Stimulated activated CD8-positive, alpha-beta memory T cell treated with anti-CD3 and anti-CD28 coated beads, Interleukin-7, amount 100 ng/mL, for 4 hours (primary cell): ENCODE data around the gene WSCD2.
A peak's percentile ranks its signal among the peaks of the same experiment; 100 is the strongest.

Experiments
- DNase-seq, 2 donors: peaks; one replicate each; pipeline ENCODE4 v3.0.0-alpha.2; 2020; ENCODE audit warnings: low read depth in 2 of 2

The WSCD2 gene

DNA sequence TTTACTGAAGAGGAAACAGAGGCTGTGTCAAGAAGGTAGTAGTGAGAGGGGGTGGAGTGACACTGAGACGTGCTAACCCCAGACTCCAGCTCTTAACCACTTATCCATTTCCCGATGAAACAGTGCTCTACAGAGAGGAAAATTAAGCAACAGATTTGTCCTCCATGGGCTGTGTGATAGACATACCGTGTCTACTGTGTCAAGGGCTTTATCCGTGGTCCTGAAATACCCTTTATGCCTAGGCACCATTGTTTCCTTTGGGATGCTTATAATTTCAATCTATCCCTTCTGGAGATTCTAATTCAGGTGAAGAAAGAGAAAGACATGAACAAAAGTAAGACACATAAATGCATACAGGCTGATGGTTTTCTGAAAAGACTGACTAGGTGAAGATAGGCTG lies 138.4 kb downstream of the WSCD2 start:
- DNase-seq: no peak

DNA sequence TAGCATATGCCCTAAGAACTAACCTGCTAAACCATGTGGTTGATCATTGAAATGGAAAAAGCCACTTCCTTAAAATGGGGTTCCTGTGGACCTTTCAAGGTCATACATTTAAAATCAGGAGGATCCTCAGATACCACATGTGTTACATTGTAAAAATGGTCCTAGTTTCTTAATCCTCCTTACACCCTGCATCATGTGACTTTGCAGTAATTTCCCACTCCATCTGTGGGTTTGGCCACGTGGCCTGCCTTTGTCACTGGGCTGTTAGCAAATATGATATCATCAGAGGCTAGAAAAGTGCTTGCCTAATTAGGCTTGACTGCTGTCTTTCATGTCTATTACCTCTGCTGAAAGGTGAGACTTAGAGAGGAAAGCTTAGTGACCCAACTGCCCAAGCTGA lies 139.3 kb downstream of the WSCD2 start:
- DNase-seq: no peak

DNA sequence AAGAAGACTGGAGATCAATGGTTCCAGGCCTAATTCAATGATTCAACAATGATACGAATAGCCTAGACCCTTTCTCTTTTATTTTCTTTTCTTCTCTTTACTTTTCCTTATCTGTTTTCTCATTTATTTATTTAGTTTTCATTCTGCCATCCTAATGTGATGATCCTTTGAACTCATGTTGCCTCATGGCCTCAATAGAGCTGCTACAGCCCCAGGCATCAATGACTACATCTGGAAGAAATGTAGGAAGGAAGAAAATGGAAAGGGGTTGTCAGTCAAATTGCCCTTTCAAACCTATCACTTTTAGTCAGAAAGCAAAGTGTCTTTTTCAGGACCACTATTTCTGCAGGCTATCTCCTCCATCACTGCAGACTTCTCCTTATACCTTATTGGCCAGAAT lies 140.1 kb downstream of the WSCD2 start:
- no peak for DNase-seq

DNA sequence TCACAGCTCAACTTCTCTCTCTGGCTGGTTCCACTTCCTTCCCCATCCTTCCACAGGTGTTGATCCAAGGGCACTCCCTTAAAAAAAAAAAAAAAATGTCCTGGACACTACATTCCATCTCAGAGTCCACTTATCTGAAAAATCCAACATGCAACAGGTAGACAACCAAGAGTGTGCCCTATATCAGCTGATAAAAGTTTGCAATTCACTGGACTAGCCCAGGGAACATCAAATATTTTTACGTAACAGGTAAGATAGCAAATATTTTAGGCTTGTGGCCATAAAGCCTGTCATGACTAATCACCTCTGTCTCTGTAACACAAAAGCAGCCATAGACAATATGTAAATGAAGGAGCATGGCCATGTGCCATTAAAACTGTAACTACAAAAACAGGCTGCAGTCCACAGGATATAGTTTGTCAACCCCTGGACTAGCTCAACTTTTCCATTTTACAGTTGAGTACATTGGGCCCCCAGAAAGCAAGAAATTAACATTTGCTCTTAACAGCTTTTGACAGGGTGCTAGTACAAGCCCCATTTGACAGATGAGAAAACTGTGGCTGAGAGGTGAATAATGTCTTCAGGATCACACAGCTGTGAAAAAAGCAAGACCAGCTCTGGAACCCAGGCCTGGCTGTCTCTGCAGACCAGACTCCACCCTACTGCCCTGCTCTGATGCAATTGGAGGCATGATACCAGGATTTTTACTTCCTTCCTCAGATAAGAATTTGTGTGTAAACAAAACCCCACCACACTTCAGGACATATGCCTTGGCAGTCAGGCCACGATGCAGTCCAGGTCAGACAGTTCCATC lies 141.2 kb downstream of the WSCD2 start:
- DNase-seq: no peak

DNA sequence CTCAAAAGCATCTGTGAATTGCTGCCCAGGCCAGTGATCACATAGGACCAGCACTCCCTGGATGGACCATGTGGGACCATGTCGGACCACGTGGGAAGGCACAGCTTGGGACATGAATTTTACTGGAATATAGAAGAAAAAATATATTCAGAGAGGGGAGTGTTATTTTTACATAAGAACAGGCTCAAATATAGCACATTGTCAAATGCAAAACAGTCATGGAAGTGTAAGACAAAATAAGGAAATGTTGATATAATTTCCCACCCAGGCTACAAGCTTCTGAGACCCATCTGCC lies 141.7 kb downstream of the WSCD2 start:
- no peak for DNase-seq

DNA sequence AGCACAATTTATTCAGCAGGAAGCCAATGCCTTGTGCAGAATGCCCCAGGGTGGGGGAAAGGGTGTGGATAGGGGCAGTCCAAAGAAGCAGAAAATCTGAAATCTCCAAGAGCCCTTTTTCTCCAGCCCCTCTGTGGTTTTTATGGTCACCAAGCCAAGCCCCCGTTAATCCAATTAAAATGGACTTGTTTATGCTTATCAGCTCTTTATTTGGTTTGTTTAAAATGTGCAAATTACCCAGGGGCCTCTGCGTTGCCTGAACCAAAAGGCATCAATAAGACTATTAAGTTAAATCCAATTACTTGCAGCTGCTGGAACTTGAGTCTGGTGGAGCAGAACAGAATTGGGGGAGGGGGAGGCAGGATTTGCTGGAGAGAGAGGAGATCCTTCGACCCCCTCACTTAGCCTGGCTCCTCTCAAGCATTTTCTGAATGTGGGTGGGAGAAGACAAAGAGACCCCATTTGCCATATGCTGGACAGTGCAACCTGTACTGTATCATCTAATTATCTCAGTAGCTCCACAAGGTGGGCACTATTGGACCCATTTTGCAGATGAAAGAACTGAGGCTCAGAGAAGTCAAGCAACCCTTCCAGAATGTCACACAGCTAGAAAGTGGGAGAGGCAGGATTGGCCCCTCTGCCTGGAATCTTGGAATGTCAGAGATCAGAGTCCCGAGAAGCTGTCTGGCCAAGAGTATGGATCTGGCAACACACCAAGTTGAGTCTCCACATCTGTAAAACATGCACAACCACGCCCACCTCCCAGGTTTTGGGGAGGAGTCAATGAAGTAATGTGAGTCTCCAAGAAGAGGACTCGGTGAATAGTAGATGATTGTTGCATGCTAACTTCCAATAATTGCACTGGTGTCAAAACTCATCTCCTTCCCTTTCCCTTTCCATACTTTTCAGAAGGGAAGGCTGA lies 143.1 kb downstream of the WSCD2 start:
- no peak for DNase-seq

DNA sequence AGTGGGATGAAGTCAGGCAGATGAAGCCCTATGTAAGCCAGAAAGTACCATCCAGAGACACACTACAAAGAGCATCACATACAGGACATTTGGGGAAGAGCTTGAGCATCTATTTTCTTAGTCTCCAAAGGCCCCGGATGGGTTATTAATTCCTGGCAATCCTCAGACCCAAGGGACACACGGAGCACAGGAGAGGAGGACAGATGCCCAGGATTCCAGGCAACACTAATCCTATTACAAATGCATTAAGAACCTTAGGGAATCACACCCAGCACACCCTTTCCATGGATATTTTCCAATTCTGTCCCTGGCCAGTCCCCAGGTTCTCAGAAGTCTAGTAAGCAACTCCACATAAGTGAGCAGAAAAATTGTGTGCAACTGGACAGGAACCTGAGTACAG lies 144.1 kb downstream of the WSCD2 start:
- DNase-seq: no peak

DNA sequence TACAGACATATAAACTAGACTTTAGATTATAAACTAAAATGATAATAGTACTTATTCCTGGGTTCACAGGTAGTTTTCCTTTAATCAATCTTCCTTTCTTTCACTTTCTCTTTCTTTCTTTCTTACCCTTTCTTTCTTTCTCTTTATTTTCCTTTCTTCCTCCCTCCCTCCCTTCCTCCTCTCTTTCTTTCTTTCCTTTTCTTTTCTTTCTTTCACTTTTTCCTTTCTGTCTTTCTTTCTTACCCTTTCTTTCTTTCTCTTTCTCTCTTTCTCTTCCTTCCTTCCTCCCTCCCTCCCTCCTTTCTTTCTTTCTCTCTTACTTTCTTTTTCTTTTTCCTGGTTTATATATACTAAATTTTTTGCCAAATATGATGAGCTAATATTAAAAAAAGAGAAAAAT lies 148.5 kb downstream of the WSCD2 start:
- DNase-seq: no peak

DNA sequence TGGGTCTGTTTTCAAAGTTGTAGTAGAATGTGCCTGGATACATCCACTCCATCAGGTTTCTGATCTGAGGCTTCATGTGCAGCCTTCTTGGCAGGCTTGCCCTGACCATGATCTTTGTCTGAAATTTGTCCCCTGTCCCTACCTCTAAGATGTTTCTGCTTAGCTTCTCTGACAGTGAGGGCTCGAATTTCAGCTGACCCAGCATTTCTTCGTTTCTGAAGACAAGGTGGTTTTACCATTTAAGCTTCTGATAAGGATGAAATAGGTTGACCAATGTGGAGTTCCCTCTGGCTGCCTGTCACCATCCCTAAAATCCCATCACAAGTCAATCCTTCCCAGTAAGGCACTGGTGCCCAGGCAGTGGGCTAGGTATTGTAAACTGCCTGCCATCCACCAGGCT lies 153.1 kb downstream of the WSCD2 start:
- DNase-seq: no peak

DNA sequence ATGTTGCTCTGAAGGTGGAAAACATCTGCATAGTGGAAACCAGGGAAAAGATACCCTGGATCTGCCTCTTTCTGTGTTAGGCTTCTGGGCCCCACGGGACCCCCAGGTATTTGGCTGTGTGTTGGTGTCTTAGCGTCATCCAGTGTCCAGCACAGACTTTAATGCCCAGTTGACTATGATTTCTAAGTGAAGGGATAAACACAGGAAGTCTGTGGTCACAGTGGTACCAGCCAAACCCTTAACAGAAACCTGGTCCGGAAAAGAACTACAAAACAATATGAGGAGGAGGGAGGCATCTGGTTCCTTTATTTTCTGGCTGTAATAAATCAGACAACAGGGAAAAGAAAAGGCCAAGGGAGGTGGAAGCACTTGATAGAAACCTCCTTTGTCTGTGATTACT lies 153.6 kb downstream of the WSCD2 start:
- peak in 1 of 2 donors; percentile 3 for DNase-seq

DNA sequence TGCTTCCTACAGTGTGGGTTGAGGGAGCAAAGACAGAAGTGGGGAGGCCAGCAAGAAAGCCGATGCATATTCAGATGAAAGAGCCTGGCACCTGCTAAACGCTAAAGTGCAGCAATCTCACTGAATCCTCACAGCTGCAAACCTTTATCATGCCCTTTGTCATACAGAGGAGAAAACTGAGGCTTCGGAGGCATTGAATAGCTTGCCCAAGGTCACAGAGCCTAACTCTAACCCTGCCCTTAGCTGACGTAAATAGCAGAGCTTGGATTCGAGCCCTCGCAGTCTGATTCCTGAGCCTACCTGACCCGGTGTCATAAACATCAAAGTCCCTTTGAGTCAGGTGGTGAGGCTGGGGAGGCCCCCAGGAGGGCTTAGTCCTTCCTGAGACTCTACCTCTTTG lies 155.1 kb downstream of the WSCD2 start:
- no peak for DNase-seq

DNA sequence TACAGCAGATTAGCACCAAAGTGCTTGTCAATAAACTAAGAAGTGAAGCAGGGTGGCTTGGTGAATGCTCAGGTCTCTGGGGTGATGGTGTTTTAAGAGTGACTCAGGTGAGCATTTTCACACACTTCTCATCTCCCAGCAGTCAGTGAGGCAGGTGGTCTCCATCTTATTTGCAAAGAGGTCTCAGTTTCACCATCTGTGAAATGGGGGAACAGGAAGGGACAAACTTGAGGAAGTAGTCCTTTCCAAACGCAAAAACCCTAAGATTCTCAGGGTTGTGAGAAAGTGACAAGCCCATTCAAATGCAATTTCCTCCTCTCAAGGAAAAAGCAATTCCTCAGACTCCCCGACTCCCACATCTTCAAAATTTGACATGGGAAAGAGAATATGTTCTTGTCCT lies 155.9 kb downstream of the WSCD2 start:
- no peak for DNase-seq

DNA sequence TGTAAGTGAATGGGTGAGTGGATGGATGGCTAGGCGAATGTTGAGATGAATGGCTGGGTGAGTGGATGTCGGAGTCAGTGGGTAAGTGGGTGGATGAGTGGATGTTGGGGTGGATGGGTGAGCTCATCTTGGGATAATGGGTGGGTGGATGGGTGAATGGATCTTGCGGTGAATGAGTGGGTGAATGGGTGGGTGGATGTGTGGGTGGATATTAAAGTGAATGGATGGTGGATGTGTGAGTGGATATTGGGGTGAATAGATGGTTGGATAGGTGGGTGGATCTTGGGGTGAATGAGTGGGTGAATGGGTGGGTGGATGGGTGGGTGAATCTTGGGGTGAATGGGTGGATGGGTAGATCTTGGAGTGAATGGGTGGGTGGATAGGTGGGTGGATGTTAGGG lies 158.1 kb downstream of the WSCD2 start:
- no peak for DNase-seq

DNA sequence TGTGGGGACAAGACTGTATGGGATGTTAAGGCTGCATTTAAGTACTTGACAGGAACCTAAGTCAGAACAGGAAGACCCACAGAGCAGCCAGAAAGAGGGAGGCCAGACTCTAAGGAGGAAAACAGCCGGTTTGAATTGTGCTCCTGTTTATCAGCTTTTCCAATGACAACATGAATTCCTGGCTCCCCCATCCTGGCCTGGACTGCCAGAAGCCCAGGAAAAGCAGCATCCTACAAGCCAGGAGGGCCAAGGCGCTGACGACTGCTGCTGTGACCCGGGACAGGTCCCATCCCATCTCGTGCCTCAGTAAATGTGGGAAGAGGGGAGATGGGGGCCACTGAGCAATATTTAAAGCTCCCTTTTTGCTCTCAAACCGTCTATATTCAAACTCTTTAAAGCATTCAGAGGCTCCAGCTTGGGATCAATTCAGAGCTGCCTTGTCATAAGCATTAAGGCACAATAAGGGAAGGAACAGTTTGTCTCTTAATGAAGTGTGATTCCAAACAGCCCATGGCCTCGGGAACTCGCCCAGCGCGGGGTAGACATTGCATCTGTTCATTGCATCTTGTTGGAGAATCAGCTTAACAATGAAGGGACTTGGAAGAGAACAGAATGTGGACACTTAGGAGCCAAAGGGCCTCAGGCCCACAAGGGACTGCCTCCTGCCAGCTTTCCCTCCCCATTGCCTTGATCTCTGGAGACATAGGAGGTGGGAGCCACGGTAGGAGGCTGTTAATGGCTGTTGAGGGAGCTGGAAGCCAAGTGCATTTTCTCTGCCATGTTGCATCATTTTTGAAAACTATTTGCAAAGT lies 160.5 kb downstream of the WSCD2 start:
- no peak for DNase-seq

DNA sequence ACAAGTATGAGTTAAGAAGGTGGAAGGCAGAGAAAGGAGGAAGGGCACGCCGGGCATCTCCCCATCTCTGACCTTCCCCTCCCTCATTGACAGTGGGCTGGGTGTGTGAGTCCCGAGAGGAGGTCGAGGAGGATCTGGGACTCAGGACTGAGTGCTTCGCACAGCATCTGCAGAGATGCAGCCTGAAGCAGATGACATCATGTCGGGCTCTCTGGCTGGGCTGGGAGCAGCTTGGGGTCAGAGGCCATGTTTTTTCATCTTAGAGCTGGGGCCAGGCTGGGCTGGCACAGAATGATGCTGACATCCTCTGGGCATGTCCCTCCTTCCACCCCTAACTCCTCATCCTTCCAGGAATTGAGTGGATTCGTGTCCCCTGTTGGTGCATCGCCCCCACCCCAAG lies 166.6 kb downstream of the WSCD2 start:
- no peak for DNase-seq

DNA sequence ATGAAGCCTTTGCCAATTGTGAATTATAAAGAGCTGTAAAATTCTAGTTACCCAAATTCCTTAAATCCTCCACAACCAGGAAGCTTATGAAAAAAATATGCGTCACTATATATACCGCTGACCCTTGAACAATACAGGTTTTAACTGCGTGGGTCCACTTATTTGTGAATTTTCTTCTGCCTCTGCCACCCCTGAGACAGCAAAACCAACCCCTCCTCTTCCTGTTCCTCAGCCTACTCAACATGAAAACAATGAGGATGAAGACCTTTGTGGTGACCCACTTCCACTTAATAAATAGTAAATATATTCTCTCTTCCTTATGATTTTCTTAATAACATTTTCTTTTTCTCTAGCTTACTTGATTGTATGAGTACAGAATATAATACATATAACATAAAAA lies 167.9 kb downstream of the WSCD2 start:
- DNase-seq: no peak

DNA sequence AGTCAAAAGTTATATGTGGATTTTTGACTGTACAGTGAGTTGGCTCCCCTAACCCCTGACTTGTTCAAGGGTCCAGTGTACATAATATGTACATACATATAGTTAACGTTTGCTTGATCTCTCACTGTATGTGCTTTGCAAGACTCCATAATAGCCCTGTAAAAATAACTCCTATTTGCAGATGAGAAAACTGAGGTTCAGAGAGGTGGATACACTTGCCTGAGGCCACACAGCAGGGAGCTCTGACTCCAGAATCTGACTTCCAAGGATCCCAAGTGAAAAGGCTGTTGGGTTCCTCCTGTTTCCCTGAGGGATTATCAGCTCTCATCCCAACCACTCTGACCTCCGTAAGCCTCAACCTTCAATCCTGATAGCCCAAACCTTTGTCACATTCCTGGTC lies 168.3 kb downstream of the WSCD2 start:
- no peak for DNase-seq

DNA sequence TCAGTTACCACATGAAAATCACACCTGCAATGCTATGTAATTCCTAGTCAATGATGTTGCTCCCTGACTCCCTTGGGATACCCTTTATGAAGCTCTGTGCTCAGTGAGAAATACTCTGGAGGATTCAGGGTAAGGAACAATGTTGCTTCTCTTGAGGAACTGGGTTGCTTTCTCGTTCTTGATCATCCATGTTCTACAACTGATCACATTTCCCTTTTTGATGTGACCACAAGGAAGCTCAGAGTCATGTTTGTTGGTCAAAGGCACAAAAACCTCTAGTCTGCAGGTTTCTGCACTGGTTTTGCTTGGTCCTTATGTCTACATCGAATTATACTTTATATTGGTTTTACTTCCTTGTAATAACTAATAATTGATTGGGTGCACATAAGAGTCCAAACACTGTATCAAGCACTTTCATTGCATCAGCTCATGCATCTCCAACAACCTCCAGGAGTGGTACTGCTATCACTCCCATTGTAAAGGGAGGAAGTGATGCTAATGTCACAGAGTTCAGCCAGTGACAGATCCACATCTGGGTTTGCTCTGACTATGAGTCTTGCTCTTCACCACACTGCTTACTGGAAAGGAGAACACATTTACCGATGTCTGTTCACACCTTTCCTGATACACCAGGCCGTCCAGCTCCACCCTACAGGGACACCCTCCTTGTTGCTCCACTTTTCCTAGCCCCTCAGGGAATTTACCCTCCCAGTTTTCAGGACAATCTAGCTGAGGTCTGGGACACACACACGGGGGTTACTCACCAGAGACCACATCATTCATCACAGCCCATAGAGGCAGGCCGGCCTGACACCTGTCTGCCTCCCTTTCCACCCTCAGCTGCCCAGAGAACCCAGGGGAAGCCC lies 169.0 kb downstream of the WSCD2 start:
- DNase-seq: no peak

DNA sequence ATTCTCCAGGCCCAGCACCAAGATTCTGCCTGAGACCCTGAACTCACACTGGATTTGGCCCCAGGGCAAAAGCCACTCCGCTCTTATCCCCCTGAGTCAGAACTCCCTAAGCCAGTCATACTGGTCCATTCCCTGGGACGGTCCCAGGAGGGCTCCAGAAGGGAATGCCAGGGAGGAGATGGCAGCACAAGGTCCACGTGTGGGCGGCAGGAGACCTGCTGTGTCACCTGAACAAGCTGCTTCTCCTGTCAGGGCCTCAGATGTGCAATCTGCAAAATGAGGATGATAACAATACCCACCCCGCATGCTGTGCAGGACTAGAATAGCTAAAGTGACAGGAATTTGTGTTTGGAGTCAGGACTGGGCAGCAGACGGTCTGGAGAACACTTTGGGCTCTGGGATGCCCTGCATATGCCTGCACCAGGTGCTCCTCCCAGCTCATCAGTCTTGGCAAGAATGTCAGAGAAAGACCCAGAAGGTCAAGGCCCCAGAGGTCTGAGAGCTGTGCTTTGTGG lies 169.7 kb downstream of the WSCD2 start:
- DNase-seq: no peak

DNA sequence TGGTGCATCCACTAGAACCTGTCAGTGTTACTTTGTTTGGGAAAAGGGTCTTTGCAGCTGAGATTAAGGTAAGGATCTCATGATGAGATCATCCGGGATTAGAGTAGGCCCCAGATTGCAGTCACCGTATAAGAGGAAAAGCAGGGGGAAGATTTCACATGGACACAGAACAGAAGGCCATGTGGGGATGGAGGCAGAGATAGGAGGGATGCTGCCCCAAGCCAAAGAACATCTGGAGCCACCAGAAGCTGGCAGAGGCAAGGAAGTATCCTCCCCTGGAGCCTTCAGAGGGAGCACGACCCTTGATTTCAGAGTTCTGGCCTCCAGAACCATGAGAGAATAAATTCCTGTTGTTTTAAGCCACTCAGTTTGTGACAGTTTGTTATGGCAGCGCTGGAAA lies 170.4 kb downstream of the WSCD2 start:
- DNase-seq: no peak
